HepG2 (cell line): ENCODE results near the gene TTYH2. TPM values are rescaled to one million over a fixed set of nuclear protein-coding genes. Genes with fewer than 3 reads are reported as not detected.
A peak's percentile ranks its signal among the peaks of the same experiment; 100 is the strongest.

Experiments
- ERF ChIP-seq: IDR thresholded peaks from 2 replicates; pipeline ENCODE4 v1.6.1; 2018; ENCODE audit warnings: missing biosample characterization, missing genetic modification reagents
- GLI4 ChIP-seq: sonication (generic); formaldehyde crosslinking; IDR thresholded peaks from 2 replicates; pipeline ENCODE4 v1.5.1; 2020; ENCODE audit warnings: missing genetic modification reagents, mild to moderate bottlenecking, moderate library complexity, borderline replicate concordance
- HMG20B ChIP-seq: conservative IDR thresholded peaks from 2 replicates; pipeline ENCODE4 v1.6.1; 2016; ENCODE audit warnings: missing genetic modification reagents, missing compliant biosample characterization
- HNRNPUL1 ChIP-seq: fragments of 200-400 bp; formaldehyde crosslinking; IDR thresholded peaks from 2 replicates; pipeline ENCODE4 v1.6.1; 2017; ENCODE audit warnings: low read depth, mild to moderate bottlenecking, low read length, moderate library complexity
- KDM5B ChIP-seq: sonication (generic); formaldehyde crosslinking; IDR thresholded peaks from 2 replicates; pipeline ENCODE4 v1.4.0; 2020; ENCODE audit warnings: missing genetic modification reagents, mild to moderate bottlenecking, borderline replicate concordance
- MED1 ChIP-seq: sonication (generic); formaldehyde crosslinking; IDR thresholded peaks from 2 replicates; pipeline ENCODE4 v1.4.0; 2020; ENCODE audit warnings: missing genetic modification reagents
- NRL ChIP-seq: sonication (generic); formaldehyde crosslinking; IDR thresholded peaks from 2 replicates; pipeline ENCODE4 v1.5.0; 2020; ENCODE audit warnings: missing genetic modification reagents, mild to moderate bottlenecking, moderate library complexity, borderline replicate concordance
- RCOR2 ChIP-seq: IDR thresholded peaks from 2 replicates; pipeline ENCODE4 v1.6.1; 2016; ENCODE audit warnings: missing biosample characterization, missing genetic modification reagents
- RFXANK ChIP-seq: IDR thresholded peaks from 2 replicates; pipeline ENCODE4 v1.6.1; 2016
- ZNF234 ChIP-seq: sonication (generic); formaldehyde crosslinking; conservative IDR thresholded peaks from 2 replicates; pipeline ENCODE4 v1.5.1; 2020; ENCODE audit warnings: mild to moderate bottlenecking, missing genetic modification reagents
- ZNF33B ChIP-seq: sonication (generic); formaldehyde crosslinking; IDR thresholded peaks from 2 replicates; pipeline ENCODE4 v1.5.1; 2020; ENCODE audit warnings: mild to moderate bottlenecking, missing genetic modification reagents
- ZNF605 ChIP-seq: sonication (generic); formaldehyde crosslinking; IDR thresholded peaks from 2 replicates; pipeline ENCODE4 v1.8.0; 2022; ENCODE audit warnings: mild to moderate bottlenecking, missing genetic modification reagents
- ZNF607 ChIP-seq: sonication (generic); formaldehyde crosslinking; IDR thresholded peaks from 2 replicates; pipeline ENCODE4 v1.5.1; 2020; ENCODE audit warnings: missing genetic modification reagents, mild to moderate bottlenecking, borderline replicate concordance
- polyA plus RNA-seq, 8 experiments: library from polyadenylated mRNA; depleted of rRNA in 3 of 8; stranded (reverse) in 7 of 8; unstranded in 1 of 8; fragments of >200 nt; fragmentation: Illumina TruSeq in 4 of 8; extraction: Trizol in 4 of 8; gene quantifications; 2 replicates each; pipeline versions ENCODE4 v1.2.1 to v1.2.3, GENCODE V29; 2011 to 2016; ENCODE audit warnings: low read depth in 4 of 8, missing spikeins in 1 of 8, mixed read lengths in 1 of 8; ENCODE audit not compliant: insufficient read depth in 1 of 8
- total RNA-seq, 5 experiments: library from RNA; depleted of rRNA; stranded (reverse); fragments of >200 nt; fragmentation: Illumina TruSeq; extraction: Trizol; gene quantifications; 2 replicates each; pipeline ENCODE4 v1.2.3, GENCODE V29; 2016; ENCODE audit warnings: low read depth in 1 of 5
- TF ChIP-seq, protein P1 (sequence below), 2 experiments: sonication (generic) in 1 of 2; formaldehyde crosslinking in 1 of 2; IDR thresholded peaks; 2 replicates each; pipeline versions ENCODE4 v1.6.1 to v1.9.0; 2014 to 2022; ENCODE audit warnings: antibody characterized with exemption in 1 of 2, borderline replicate concordance in 1 of 2, inconsistent platforms in 1 of 2, low read depth in 1 of 2, missing genetic modification reagents in 1 of 2
- TF ChIP-seq, protein P2 (sequence below): sonication (generic); formaldehyde crosslinking; IDR thresholded peaks from 2 replicates; pipeline ENCODE4 v1.5.1; 2020; ENCODE audit warnings: mild to moderate bottlenecking, moderate library complexity, missing genetic modification reagents
- TF ChIP-seq, protein P3 (sequence below): sonication (generic); formaldehyde crosslinking; IDR thresholded peaks from 2 replicates; pipeline ENCODE4 v1.5.1; 2020; ENCODE audit warnings: missing genetic modification reagents, mild to moderate bottlenecking, borderline replicate concordance
- TF ChIP-seq, protein P4 (sequence below): sonication (generic); formaldehyde crosslinking; conservative IDR thresholded peaks from 2 replicates; pipeline ENCODE4 v1.8.0; 2022; ENCODE audit warnings: low read depth, missing genetic modification reagents

The TTYH2 gene
- total and polyA plus RNA-seq, 2 of the 13 experiments (the other 11 are each of a cell fraction or from before 2014, with no cell fraction given): 0.77 to 0.96 TPM

DNA sequence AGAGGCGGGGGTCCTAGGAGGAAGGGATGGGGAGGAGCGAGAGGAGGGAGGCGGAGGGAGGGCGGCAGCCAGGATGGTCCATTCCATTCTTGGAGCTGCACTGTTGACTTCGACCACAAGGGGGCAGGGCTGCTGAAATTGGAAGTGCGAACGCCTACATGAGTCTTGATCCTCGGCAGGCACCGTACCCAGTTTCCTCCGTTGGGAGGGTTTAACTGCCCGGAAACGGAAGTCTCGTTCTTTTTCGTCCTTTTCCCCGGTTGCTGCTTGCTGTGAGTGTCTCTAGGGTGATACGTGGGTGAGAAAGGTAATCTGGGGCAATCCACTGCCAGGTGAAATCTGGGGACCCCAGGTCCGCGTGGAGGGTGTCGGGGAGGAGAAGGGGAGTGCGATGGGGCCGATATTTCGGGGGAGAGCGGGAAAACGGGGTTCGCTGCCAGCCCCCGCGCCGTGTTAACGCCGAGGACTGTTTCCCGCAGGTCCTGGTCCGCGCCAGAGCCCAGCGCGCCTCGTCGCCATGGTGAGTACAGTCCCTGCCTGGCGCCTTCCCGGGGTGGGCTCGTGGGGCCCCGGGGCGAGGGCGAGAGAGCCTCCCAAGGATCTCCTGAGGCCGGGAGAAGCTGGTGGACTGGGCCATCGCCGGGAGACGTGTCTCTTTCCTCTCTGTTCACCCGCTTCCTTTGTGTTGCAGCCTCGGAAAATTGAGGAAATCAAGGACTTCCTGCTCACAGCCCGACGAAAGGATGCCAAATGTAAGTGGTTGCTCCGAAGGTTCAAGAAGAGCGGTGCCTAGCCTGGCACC lies 9.7 kb upstream of the TTYH2 start, which contains the start of gene RPL38 (continued):
- TF ChIP-seq, protein P1, sequence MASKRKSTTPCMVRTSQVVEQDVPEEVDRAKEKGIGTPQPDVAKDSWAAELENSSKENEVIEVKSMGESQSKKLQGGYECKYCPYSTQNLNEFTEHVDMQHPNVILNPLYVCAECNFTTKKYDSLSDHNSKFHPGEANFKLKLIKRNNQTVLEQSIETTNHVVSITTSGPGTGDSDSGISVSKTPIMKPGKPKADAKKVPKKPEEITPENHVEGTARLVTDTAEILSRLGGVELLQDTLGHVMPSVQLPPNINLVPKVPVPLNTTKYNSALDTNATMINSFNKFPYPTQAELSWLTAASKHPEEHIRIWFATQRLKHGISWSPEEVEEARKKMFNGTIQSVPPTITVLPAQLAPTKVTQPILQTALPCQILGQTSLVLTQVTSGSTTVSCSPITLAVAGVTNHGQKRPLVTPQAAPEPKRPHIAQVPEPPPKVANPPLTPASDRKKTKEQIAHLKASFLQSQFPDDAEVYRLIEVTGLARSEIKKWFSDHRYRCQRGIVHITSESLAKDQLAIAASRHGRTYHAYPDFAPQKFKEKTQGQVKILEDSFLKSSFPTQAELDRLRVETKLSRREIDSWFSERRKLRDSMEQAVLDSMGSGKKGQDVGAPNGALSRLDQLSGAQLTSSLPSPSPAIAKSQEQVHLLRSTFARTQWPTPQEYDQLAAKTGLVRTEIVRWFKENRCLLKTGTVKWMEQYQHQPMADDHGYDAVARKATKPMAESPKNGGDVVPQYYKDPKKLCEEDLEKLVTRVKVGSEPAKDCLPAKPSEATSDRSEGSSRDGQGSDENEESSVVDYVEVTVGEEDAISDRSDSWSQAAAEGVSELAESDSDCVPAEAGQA (IDR thresholded peaks at IDR 0.05; ENCODE audit: low read depth): 0 out of 2 replicates have a peak, but pooled peaks have one; percentile 46
- TF ChIP-seq, protein P1 (CRISPR knock-in tag; IDR thresholded peaks at IDR 0.05; ENCODE audit: borderline replicate concordance): no peak
- TF ChIP-seq ERF: peak; percentile 98
- peak; percentile 79 for TF ChIP-seq ZNF607
- peak; percentile 87 for TF ChIP-seq MED1 (CRISPR knock-in tag)
- TF ChIP-seq, protein P2, sequence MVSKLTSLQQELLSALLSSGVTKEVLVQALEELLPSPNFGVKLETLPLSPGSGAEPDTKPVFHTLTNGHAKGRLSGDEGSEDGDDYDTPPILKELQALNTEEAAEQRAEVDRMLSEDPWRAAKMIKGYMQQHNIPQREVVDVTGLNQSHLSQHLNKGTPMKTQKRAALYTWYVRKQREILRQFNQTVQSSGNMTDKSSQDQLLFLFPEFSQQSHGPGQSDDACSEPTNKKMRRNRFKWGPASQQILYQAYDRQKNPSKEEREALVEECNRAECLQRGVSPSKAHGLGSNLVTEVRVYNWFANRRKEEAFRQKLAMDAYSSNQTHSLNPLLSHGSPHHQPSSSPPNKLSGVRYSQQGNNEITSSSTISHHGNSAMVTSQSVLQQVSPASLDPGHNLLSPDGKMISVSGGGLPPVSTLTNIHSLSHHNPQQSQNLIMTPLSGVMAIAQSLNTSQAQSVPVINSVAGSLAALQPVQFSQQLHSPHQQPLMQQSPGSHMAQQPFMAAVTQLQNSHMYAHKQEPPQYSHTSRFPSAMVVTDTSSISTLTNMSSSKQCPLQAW (CRISPR knock-in tag): peak; percentile 89
- 0 out of 2 replicates have a peak, but pooled peaks have one; percentile 39 for TF ChIP-seq RCOR2 (CRISPR knock-in tag)
- peak; percentile 96 for TF ChIP-seq KDM5B
- TF ChIP-seq, protein P3, sequence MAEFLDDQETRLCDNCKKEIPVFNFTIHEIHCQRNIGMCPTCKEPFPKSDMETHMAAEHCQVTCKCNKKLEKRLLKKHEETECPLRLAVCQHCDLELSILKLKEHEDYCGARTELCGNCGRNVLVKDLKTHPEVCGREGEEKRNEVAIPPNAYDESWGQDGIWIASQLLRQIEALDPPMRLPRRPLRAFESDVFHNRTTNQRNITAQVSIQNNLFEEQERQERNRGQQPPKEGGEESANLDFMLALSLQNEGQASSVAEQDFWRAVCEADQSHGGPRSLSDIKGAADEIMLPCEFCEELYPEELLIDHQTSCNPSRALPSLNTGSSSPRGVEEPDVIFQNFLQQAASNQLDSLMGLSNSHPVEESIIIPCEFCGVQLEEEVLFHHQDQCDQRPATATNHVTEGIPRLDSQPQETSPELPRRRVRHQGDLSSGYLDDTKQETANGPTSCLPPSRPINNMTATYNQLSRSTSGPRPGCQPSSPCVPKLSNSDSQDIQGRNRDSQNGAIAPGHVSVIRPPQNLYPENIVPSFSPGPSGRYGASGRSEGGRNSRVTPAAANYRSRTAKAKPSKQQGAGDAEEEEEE (CRISPR knock-in tag): peak; percentile 94; the same call in 1 of the 2 replicates
- peak; percentile 74 for TF ChIP-seq ZNF33B (CRISPR knock-in tag)
- TF ChIP-seq ZNF605 (CRISPR knock-in tag): peak; percentile 96
- no peak for TF ChIP-seq ZNF234 (CRISPR knock-in tag)
- TF ChIP-seq, protein P4, sequence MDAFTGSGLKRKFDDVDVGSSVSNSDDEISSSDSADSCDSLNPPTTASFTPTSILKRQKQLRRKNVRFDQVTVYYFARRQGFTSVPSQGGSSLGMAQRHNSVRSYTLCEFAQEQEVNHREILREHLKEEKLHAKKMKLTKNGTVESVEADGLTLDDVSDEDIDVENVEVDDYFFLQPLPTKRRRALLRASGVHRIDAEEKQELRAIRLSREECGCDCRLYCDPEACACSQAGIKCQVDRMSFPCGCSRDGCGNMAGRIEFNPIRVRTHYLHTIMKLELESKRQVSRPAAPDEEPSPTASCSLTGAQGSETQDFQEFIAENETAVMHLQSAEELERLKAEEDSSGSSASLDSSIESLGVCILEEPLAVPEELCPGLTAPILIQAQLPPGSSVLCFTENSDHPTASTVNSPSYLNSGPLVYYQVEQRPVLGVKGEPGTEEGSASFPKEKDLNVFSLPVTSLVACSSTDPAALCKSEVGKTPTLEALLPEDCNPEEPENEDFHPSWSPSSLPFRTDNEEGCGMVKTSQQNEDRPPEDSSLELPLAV (CRISPR knock-in tag): no peak
- TF ChIP-seq RFXANK: peak; percentile 77; the same call in 1 of the 2 replicates
- peak; percentile 97 for TF ChIP-seq NRL (CRISPR knock-in tag)
- TF ChIP-seq GLI4 (CRISPR knock-in tag): peak; percentile 90; the same call in 1 of the 2 replicates
- 0 out of 2 replicates have a peak, but pooled peaks have one; percentile 32 for TF ChIP-seq HMG20B (CRISPR knock-in tag)
- TF ChIP-seq HNRNPUL1: no peak
